Erythroblast (primary cell): ENCODE measurements around the gene GALNT9.

Source experiments
- GATA1 ChIP-seq: IDR thresholded peaks from 2 replicates; pipeline ENCODE4 v1.6.1; 2011; ENCODE audit warnings: low read depth, mild to moderate bottlenecking, control low read depth, low read length, moderate library complexity
- POLR2A ChIP-seq: IDR thresholded peaks from 2 replicates; pipeline ENCODE4 v1.6.1; 2011; ENCODE audit warnings: mild to moderate bottlenecking, low read length

- TF ChIP-seq POLR2A, result no peak
- TF ChIP-seq GATA1, result no peak
Measured at GRCh38 chr12:132243596-132244310, 85.6 kb downstream of the GALNT9 start.
